Measurements from ENCODE around the gene SDCCAG8. TPM values are rescaled to one million over a fixed set of nuclear protein-coding genes. Genes with fewer than 3 reads are reported as not detected.
A peak's percentile ranks its signal among the peaks of the same experiment; 100 is the strongest.

The SDCCAG8 gene
- total and polyA plus RNA-seq, 2 of the 8 experiments (the other 6 are each of a cell fraction or from before 2014, with no cell fraction given): 15.6 to 21.0 TPM

- ChIA-PET CTCF (ENCODE audit: partially characterized antibody) (interaction anchor here (0.9 kb wide), 1 partner anchor 308 kb away, joined by 3 read pairs; no protein-coding TSS in a partner anchor), POLR2A (ENCODE audit: partially characterized antibody) (interaction anchor here (1.5 kb wide), 1 partner anchor 13 kb away, joined by 4 read pairs; no protein-coding TSS in a partner anchor)
- Histone ChIP-seq H4K8ac (ENCODE audit: extremely low read depth, insufficient read depth, low read length) (no peak overlapping the region), H3K79me2 (ENCODE audit: control insufficient read depth in 1 of 2, insufficient read depth in 2 of 2, low read length in 2 of 2) (no peaks in the 10 kb centered on the region), H3K18ac (ENCODE audit: extremely low read depth, low read length) (no peak overlapping the region), H3K14ac (ENCODE audit: insufficient read length) (no peak overlapping the region), H3K27me3 (replicated peaks in 1 of 4; ENCODE audit: control insufficient read depth in 3 of 4, extremely low read depth in 1 of 4, insufficient read depth in 3 of 4, low read length in 3 of 4) (no peaks in the 10 kb centered on the region), H2AFZ (ENCODE audit: low read length) (no peak overlapping the region), H3K27ac (ENCODE audit: low read depth, low read length) (no peak overlapping the region), H3K23me2 (ENCODE audit: low read depth, low read length) (no peaks in the 10 kb centered on the region), H3K4me1 (replicated peaks in 1 of 4; ENCODE audit: control insufficient read depth in 3 of 4, insufficient read depth in 4 of 4, low read length in 3 of 4) (peaks cover 0 to 10% (median 0%) of the 10 kb centered on the region in 4 experiments; a peak in 1 of 7 replicates), H2BK120ac (replicated peaks; ENCODE audit: low read depth, low read length) (no peak overlapping the region), H3K4ac (replicated peaks; ENCODE audit: insufficient read length, low read depth, low read length) (no peak overlapping the region), H2AK5ac (ENCODE audit: low read depth, low read length) (no peak overlapping the region), H4K91ac (replicated peaks; ENCODE audit: insufficient read length, low read length) (no peak overlapping the region), H2BK5ac (ENCODE audit: low read depth, low read length) (no peak overlapping the region), H3K79me1 (ENCODE audit: low read depth, low read length) (no peaks in the 10 kb centered on the region), H2BK15ac (ENCODE audit: low read length) (no peak overlapping the region), H3K23ac (ENCODE audit: insufficient read length) (no peak overlapping the region), H3K9me3 (ENCODE audit: insufficient read depth in 2 of 2, low read depth in 1 of 2, low read length in 1 of 2) (no peaks in the 10 kb centered on the region), H3K9ac (replicated peaks in 1 of 4; ENCODE audit: extremely low read depth in 1 of 4, low read depth in 3 of 4, low read length in 3 of 4) (no peak overlapping the region), H3K4me2 (ENCODE audit: insufficient read depth in 1 of 2, low read depth in 2 of 2, low read length in 2 of 2) (no peak overlapping the region), H2BK12ac (ENCODE audit: low read depth, low read length) (0 out of 2 replicates have a peak overlapping the region, but pooled peaks have one; percentile 14), H4K20me1 (replicated peaks in 1 of 2; ENCODE audit: control insufficient read depth in 1 of 2, insufficient read depth in 2 of 2, low read length in 2 of 2) (no peaks in the 10 kb centered on the region), H4K5ac (ENCODE audit: insufficient read length, low read depth, low read length) (no peak overlapping the region), H3K4me3 (ENCODE audit: extremely low read depth in 1 of 4, insufficient read depth in 2 of 4, low read depth in 3 of 4, low read length in 4 of 4) (no peak overlapping the region), H3K56ac (replicated peaks; ENCODE audit: insufficient read length, low read depth, low read length) (no peak overlapping the region), H3K36me3 (ENCODE audit: control insufficient read depth in 2 of 4, insufficient read depth in 4 of 4, low read length in 3 of 4) (no peaks in the 10 kb centered on the region), H2BK20ac (ENCODE audit: low read length) (no peak overlapping the region)
- WGBS, 2 experiments (ENCODE audit: extremely low coverage in 1 of 2, insufficient coverage in 1 of 2, insufficient read length in 1 of 2, insufficient replicate concordance in 2 of 2, low coverage in 1 of 2, low lambda C conversion rate in 2 of 2, missing lambda C conversion rate in 1 of 2): 83% methylated on average over 2 of the region's 2 CpGs; no CpG with 5 or more reads in 1 of the 2 experiments
- no peak for FAIRE-seq
- peak in 1 of 2 experiments; percentile 19 for DNase-seq (ENCODE audit: low read depth in 1 of 2, low spot score in 2 of 2)
- no peak for TF ChIP-seq RBBP5 (IDR thresholded peaks at IDR 0.05; ENCODE audit: borderline replicate concordance, low read depth, low read length)
- no peak for TF ChIP-seq POU5F1 (IDR thresholded peaks at IDR 0.05; ENCODE audit: low read depth, low read length)
- no peak for TF ChIP-seq CHD2 (IDR thresholded peaks at IDR 0.05; ENCODE audit: low read length)
- TF ChIP-seq ASH2L (IDR thresholded peaks at IDR 0.05; ENCODE audit: low read length): no peak
- peak; percentile 71 for TF ChIP-seq TEAD4 (IDR thresholded peaks at IDR 0.05; ENCODE audit: low read depth, low read length)
- no peak for TF ChIP-seq ZNF274 (IDR thresholded peaks at IDR 0.05; ENCODE audit: borderline replicate concordance, extremely low read depth, low read length)
- TF ChIP-seq BCL11A (IDR thresholded peaks at IDR 0.05; ENCODE audit: low read depth in 2 of 2, low read length in 2 of 2): no peak
- TF ChIP-seq CBX8 (IDR thresholded peaks at IDR 0.05; ENCODE audit: borderline replicate concordance, low read depth, low read length): no peak
Measured at GRCh38 chr1:243440406-243440805, 184.6 kb downstream of the SDCCAG8 start.

All from H1 (cell line).